Activated naive CD4-positive, alpha-beta T cell treated with anti-CD3 and anti-CD28 coated beads, Interleukin-2, amount 50 U/mL, for 72 hours (primary cell): Measurements from ENCODE around the gene ST3GAL4. TPM values are rescaled to one million over a fixed set of nuclear protein-coding genes. Genes with fewer than 3 reads are reported as not detected.

Experiments used
- ATAC-seq, 2 donors: fragments of 150-1000 bp; cut with Tn5 transposase; 2 replicates each; pipeline ENCODE4 v1.10.0; 2021; ENCODE audit warnings: mild to moderate bottlenecking in 2 of 2, moderate library complexity in 2 of 2
- DNase-seq, 2 donors: peaks; one replicate each; pipeline ENCODE4 v3.0.0; 2021 to 2022; ENCODE audit warnings: low spot score in 2 of 2
- H3K27ac Mint-ChIP-seq, 2 donors: one replicate each; pipeline ENCODE4 v1.8.0; 2022; ENCODE audit warnings: mild to moderate bottlenecking in 2 of 2, mixed read lengths in 2 of 2
- H3K36me3 Mint-ChIP-seq, 2 donors: one replicate each; pipeline ENCODE4 v1.8.0; 2022; ENCODE audit warnings: mixed read lengths in 2 of 2
- H3K9me3 Mint-ChIP-seq, 2 donors: one replicate each; pipeline ENCODE4 v1.8.0; 2022; ENCODE audit warnings: mixed read lengths in 2 of 2
- total RNA-seq, 2 donors: library from RNA; stranded (reverse); gene quantifications; one replicate each; pipeline ENCODE4 v1.2.3, GENCODE V29; 2022

The ST3GAL4 gene
- total RNA-seq, 2 donors from 2014 or later, result 7.2 to 10.5 TPM

- Mint-ChIP-seq H3K27ac (no peak overlapping the region), H3K36me3 (no peaks in the 10 kb centered on the region), H3K9me3 (no peaks in the 10 kb centered on the region)
Measured at GRCh38 chr11:126431401-126432064, 76.0 kb downstream of the ST3GAL4 start.

GRCh38 chr11:126432065-126432461 is 76.6 kb downstream of the ST3GAL4 start:
- Mint-ChIP-seq H3K36me3 (no peaks in the 10 kb centered on the region), H3K27ac (no peak overlapping the region), H3K9me3 (no peaks in the 10 kb centered on the region)
- no peak for DNase-seq
- no peak for ATAC-seq

More at GRCh38 chr11:126431401-126432064, 76.0 kb downstream of the ST3GAL4 start:
- DNase-seq (no peak), ATAC-seq (no peak)

GRCh38 chr11:126432525-126432924 is 77.0 kb downstream of the ST3GAL4 start:
- Mint-ChIP-seq H3K27ac (no peak overlapping the region), H3K36me3 (no peaks in the 10 kb centered on the region), H3K9me3 (no peaks in the 10 kb centered on the region)
- DNase-seq, result no peak
- no peak for ATAC-seq

- no peak overlapping the region for H3K27ac Mint-ChIP-seq
- ATAC-seq, result no peak
- no peaks in the 10 kb centered on the region for H3K36me3 Mint-ChIP-seq
- DNase-seq, result no peak
- no peaks in the 10 kb centered on the region for H3K9me3 Mint-ChIP-seq
Measured at GRCh38 chr11:126433244-126433846, 77.9 kb downstream of the ST3GAL4 start.

GRCh38 chr11:126433989-126434949 is 78.8 kb downstream of the ST3GAL4 start:
- Mint-ChIP-seq H3K36me3 (no peaks in the 10 kb centered on the region), H3K9me3 (no peaks in the 10 kb centered on the region), H3K27ac (peak overlapping the region; percentile 26 to 65)
- ATAC-seq (no peak), DNase-seq (no peak)

GRCh38 chr11:126434950-126435335 is 79.5 kb downstream of the ST3GAL4 start:
- Mint-ChIP-seq H3K9me3 (no peaks in the 10 kb centered on the region), H3K27ac (peak overlapping the region in 1 of 2 donors; percentile 65), H3K36me3 (no peaks in the 10 kb centered on the region)
- ATAC-seq, result no peak
- no peak for DNase-seq

GRCh38 chr11:126436209-126436755 is 80.8 kb downstream of the ST3GAL4 start:
- no peak for DNase-seq
- no peak for ATAC-seq
- no peak overlapping the region for H3K27ac Mint-ChIP-seq

GRCh38 chr11:126437731-126438130 is 82.2 kb downstream of the ST3GAL4 start:
- no peaks in the 10 kb centered on the region for H3K9me3 Mint-ChIP-seq
- ATAC-seq (no peak), DNase-seq (no peak)
- H3K27ac Mint-ChIP-seq, result no peak overlapping the region
- H3K36me3 Mint-ChIP-seq, result no peaks in the 10 kb centered on the region

More at GRCh38 chr11:126436209-126436755, 80.8 kb downstream of the ST3GAL4 start:
- Mint-ChIP-seq H3K36me3 (no peaks in the 10 kb centered on the region), H3K9me3 (no peaks in the 10 kb centered on the region)

GRCh38 chr11:126438272-126438671 is 82.8 kb downstream of the ST3GAL4 start:
- no peak overlapping the region for H3K27ac Mint-ChIP-seq
- no peaks in the 10 kb centered on the region for H3K9me3 Mint-ChIP-seq
- H3K36me3 Mint-ChIP-seq, result no peaks in the 10 kb centered on the region
- ATAC-seq, result no peak
- no peak for DNase-seq

GRCh38 chr11:126438691-126439090 is 83.2 kb downstream of the ST3GAL4 start:
- H3K36me3 Mint-ChIP-seq, result no peaks in the 10 kb centered on the region
- ATAC-seq (no peak), DNase-seq (no peak)
- H3K27ac Mint-ChIP-seq, result no peak overlapping the region
- no peaks in the 10 kb centered on the region for H3K9me3 Mint-ChIP-seq

GRCh38 chr11:126440276-126440675 is 84.8 kb downstream of the ST3GAL4 start:
- no peaks in the 10 kb centered on the region for H3K36me3 Mint-ChIP-seq
- no peak for DNase-seq
- H3K27ac Mint-ChIP-seq, result no peak overlapping the region
- H3K9me3 Mint-ChIP-seq, result no peaks in the 10 kb centered on the region
- no peak for ATAC-seq

GRCh38 chr11:126440792-126441514 is 85.5 kb downstream of the ST3GAL4 start:
- Mint-ChIP-seq H3K27ac (no peak overlapping the region), H3K36me3 (no peaks in the 10 kb centered on the region), H3K9me3 (no peaks in the 10 kb centered on the region)
- DNase-seq (peak; percentile 67 to 85), ATAC-seq (peak; percentile 78 to 82)

- ATAC-seq (no peak), DNase-seq (no peak)
- Mint-ChIP-seq H3K27ac (no peak overlapping the region), H3K36me3 (no peaks in the 10 kb centered on the region), H3K9me3 (no peaks in the 10 kb centered on the region)
Measured at GRCh38 chr11:126443120-126443519, 87.6 kb downstream of the ST3GAL4 start.

GRCh38 chr11:126444072-126444471 is 88.6 kb downstream of the ST3GAL4 start:
- no peak for ATAC-seq
- no peak overlapping the region for H3K27ac Mint-ChIP-seq

GRCh38 chr11:126446581-126446980 is 91.1 kb downstream of the ST3GAL4 start:
- Mint-ChIP-seq H3K27ac (no peak overlapping the region), H3K9me3 (peaks cover 15 to 18% of the 10 kb centered on the region in 2 donors), H3K36me3 (peaks cover 4 to 9% of the 10 kb centered on the region in 2 donors)
- DNase-seq (no peak), ATAC-seq (no peak)

More at GRCh38 chr11:126444072-126444471, 88.6 kb downstream of the ST3GAL4 start:
- Mint-ChIP-seq H3K36me3 (no peaks in the 10 kb centered on the region), H3K9me3 (no peaks in the 10 kb centered on the region)
- no peak for DNase-seq

GRCh38 chr11:126450198-126450597 is 94.7 kb downstream of the ST3GAL4 start:
- ATAC-seq, result no peak
- no peak for DNase-seq
- peaks cover 15 to 21% of the 10 kb centered on the region in 2 donors for H3K9me3 Mint-ChIP-seq
- H3K27ac Mint-ChIP-seq, result no peak overlapping the region
- peaks cover 4 to 9% of the 10 kb centered on the region in 2 donors for H3K36me3 Mint-ChIP-seq
